ENCODE results near the gene YRDC.

DNA sequence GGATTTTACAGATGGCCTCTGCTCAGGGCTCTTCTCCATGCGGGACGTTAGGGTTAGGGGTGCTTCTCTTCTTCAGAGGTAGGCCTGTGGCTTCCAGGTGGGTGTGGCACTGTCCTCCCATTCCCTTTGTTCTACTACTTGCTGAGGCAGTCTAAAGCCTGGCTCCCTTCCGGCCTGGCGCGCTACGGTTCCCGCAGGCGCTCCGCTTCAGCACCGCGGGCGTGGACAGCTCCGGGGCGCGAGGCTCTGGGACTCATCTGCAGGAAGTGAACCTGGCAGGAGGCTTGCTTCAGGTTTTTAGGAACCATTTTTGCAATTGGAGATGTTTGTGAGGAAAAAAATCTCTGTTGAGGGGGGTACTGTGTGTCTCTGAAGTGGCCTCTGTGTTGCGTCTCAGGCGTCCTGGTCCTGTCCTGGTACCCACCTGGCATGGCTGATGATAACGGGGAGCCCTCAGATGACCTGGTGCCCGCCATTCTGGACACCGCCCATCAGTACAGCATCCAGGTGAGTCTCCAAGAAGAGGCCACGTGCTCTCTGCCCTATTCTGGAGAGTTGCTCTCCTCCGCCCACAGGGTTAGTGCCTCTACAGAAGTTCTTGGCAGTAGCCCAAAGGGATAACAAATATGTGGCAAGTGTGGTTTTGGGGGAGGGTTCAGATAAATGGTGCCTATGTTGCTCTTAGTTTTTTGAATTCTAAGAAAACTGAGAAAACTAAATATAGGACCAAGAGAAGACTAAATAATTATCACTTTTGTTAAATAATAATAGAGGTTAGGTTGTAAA is 12.5 kb downstream of the YRDC start:
- TF ChIP-seq, protein P1, sequence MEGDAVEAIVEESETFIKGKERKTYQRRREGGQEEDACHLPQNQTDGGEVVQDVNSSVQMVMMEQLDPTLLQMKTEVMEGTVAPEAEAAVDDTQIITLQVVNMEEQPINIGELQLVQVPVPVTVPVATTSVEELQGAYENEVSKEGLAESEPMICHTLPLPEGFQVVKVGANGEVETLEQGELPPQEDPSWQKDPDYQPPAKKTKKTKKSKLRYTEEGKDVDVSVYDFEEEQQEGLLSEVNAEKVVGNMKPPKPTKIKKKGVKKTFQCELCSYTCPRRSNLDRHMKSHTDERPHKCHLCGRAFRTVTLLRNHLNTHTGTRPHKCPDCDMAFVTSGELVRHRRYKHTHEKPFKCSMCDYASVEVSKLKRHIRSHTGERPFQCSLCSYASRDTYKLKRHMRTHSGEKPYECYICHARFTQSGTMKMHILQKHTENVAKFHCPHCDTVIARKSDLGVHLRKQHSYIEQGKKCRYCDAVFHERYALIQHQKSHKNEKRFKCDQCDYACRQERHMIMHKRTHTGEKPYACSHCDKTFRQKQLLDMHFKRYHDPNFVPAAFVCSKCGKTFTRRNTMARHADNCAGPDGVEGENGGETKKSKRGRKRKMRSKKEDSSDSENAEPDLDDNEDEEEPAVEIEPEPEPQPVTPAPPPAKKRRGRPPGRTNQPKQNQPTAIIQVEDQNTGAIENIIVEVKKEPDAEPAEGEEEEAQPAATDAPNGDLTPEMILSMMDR (IDR thresholded peaks at IDR 0.05), result no peak
- TF ChIP-seq POLR2A (IDR thresholded peaks at IDR 0.05), result no peak

Data from uterus (tissue), 2 donors.